ENCODE measurements around the gene TUBB2A.

GRCh38 chr6:3122823-3123182 lies 34.5 kb downstream of the TUBB2A start:
- TF ChIP-seq, protein P1, sequence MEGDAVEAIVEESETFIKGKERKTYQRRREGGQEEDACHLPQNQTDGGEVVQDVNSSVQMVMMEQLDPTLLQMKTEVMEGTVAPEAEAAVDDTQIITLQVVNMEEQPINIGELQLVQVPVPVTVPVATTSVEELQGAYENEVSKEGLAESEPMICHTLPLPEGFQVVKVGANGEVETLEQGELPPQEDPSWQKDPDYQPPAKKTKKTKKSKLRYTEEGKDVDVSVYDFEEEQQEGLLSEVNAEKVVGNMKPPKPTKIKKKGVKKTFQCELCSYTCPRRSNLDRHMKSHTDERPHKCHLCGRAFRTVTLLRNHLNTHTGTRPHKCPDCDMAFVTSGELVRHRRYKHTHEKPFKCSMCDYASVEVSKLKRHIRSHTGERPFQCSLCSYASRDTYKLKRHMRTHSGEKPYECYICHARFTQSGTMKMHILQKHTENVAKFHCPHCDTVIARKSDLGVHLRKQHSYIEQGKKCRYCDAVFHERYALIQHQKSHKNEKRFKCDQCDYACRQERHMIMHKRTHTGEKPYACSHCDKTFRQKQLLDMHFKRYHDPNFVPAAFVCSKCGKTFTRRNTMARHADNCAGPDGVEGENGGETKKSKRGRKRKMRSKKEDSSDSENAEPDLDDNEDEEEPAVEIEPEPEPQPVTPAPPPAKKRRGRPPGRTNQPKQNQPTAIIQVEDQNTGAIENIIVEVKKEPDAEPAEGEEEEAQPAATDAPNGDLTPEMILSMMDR (conservative IDR thresholded peaks at IDR 0.05; ENCODE audit: low read length) = no peak
- no peak for TF ChIP-seq EZH2phosphoT487 (IDR thresholded peaks at IDR 0.05; ENCODE audit: borderline replicate concordance, low read depth, low read length)

All from OCI-LY7 (cell line).